Body of pancreas (tissue), 4 donors: ENCODE measurements around the gene AGXT2.

Experiments used
- POLR2A ChIP-seq, 3 donors: fragments of 450-650 bp; IDR thresholded peaks; one replicate each; pipeline ENCODE4 v1.6.1; 2016; ENCODE audit warnings: antibody characterized with exemption in 3 of 3, mild to moderate bottlenecking in 2 of 3
- TF ChIP-seq, protein P1 (sequence below), 7 experiments: fragments of 450-650 bp in 4 of 7; fragments of 200-600 bp in 3 of 7; sonication (generic) in 3 of 7; IDR thresholded peaks; one replicate each; pipeline ENCODE4 v1.5.1; 2016 to 2019; ENCODE audit warnings: antibody characterized with exemption in 7 of 7

GRCh38 chr5:35050541-35051126, 2.9 kb upstream of the AGXT2 start:
- TF ChIP-seq, protein P1, sequence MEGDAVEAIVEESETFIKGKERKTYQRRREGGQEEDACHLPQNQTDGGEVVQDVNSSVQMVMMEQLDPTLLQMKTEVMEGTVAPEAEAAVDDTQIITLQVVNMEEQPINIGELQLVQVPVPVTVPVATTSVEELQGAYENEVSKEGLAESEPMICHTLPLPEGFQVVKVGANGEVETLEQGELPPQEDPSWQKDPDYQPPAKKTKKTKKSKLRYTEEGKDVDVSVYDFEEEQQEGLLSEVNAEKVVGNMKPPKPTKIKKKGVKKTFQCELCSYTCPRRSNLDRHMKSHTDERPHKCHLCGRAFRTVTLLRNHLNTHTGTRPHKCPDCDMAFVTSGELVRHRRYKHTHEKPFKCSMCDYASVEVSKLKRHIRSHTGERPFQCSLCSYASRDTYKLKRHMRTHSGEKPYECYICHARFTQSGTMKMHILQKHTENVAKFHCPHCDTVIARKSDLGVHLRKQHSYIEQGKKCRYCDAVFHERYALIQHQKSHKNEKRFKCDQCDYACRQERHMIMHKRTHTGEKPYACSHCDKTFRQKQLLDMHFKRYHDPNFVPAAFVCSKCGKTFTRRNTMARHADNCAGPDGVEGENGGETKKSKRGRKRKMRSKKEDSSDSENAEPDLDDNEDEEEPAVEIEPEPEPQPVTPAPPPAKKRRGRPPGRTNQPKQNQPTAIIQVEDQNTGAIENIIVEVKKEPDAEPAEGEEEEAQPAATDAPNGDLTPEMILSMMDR (IDR thresholded peaks at IDR 0.05), result no peak
- TF ChIP-seq POLR2A (IDR thresholded peaks at IDR 0.05), result no peak
